H9 (cell line): ENCODE results near the gene TAS1R1. TPM values are rescaled to one million over a fixed set of nuclear protein-coding genes. Genes with fewer than 3 reads are reported as not detected.
A peak's percentile ranks its signal among the peaks of the same experiment; 100 is the strongest.

Experiments
- DNase-seq: peaks from one replicate; pipeline ENCODE4 v3.0.0-alpha.2; 2017
- H2AFZ ChIP-seq: one replicate; pipeline ENCODE4 v1.6.1; 2013; ENCODE audit warnings: mild to moderate bottlenecking, low read length, control low read depth, moderate library complexity
- H2AK5ac ChIP-seq: 2 replicates; pipeline ENCODE4 v1.6.1; 2013; ENCODE audit warnings: low read length, control low read depth, mixed read lengths; ENCODE audit not compliant: insufficient read length
- H2BK120ac ChIP-seq: one replicate; pipeline ENCODE4 v1.6.1; 2013; ENCODE audit warnings: low read depth, mild to moderate bottlenecking, low read length, control low read depth, inconsistent platforms; ENCODE audit not compliant: poor library complexity, severe bottlenecking
- H2BK12ac ChIP-seq: 2 replicates; pipeline ENCODE4 v1.6.1; 2013; ENCODE audit warnings: low read length, control low read depth, mixed read lengths, low read depth; ENCODE audit not compliant: insufficient read length
- H2BK15ac ChIP-seq: 2 replicates; pipeline ENCODE4 v1.6.1; 2013; ENCODE audit warnings: low read depth, low read length, control low read depth
- H2BK20ac ChIP-seq: one replicate; pipeline ENCODE4 v1.6.1; 2013; ENCODE audit warnings: low read depth, mild to moderate bottlenecking, low read length, control low read depth, inconsistent platforms; ENCODE audit not compliant: poor library complexity, severe bottlenecking
- H2BK5ac ChIP-seq: 2 replicates; pipeline ENCODE4 v1.6.1; 2013; ENCODE audit warnings: low read length, control low read depth, mixed read lengths; ENCODE audit not compliant: insufficient read length
- H3K14ac ChIP-seq: 2 replicates; pipeline ENCODE4 v1.6.1; 2013; ENCODE audit warnings: low read length, control low read depth; ENCODE audit not compliant: insufficient read depth
- H3K18ac ChIP-seq: 2 replicates; pipeline ENCODE4 v1.6.1; 2013; ENCODE audit warnings: low read depth, mild to moderate bottlenecking, mixed read lengths, low read length, control low read depth; ENCODE audit not compliant: insufficient read length
- H3K23ac ChIP-seq: 2 replicates; pipeline ENCODE4 v1.6.1; 2013; ENCODE audit warnings: low read length, control low read depth, mixed read lengths, low read depth; ENCODE audit not compliant: insufficient read length
- H3K23me2 ChIP-seq: 2 replicates; pipeline ENCODE4 v1.6.1; 2013; ENCODE audit warnings: low read depth, mild to moderate bottlenecking, mixed read lengths, low read length, control low read depth; ENCODE audit not compliant: insufficient read length, poor library complexity, severe bottlenecking
- H3K27ac ChIP-seq: 2 replicates; pipeline ENCODE4 v1.5.1; 2013; ENCODE audit warnings: low read length, control low read depth, mixed read lengths, low read depth; ENCODE audit not compliant: insufficient read length
- H3K27me3 ChIP-seq: 2 replicates; pipeline ENCODE4 v1.6.1; 2013; ENCODE audit warnings: low read length, control low read depth, inconsistent platforms; ENCODE audit not compliant: insufficient read depth
- H3K4ac ChIP-seq: 2 replicates; pipeline ENCODE4 v1.6.1; 2013; ENCODE audit warnings: low read depth, mild to moderate bottlenecking, control low read depth, inconsistent platforms, low read length, moderate library complexity
- H3K4me1 ChIP-seq: 2 replicates; pipeline ENCODE4 v1.6.1; 2013; ENCODE audit warnings: low read length, control low read depth, inconsistent platforms; ENCODE audit not compliant: insufficient read depth
- H3K4me2 ChIP-seq: 2 replicates; pipeline ENCODE4 v1.6.1; 2013; ENCODE audit warnings: low read length, control low read depth, mixed read lengths; ENCODE audit not compliant: insufficient read length, insufficient read depth
- H3K56ac ChIP-seq: 2 replicates; pipeline ENCODE4 v1.6.1; 2013; ENCODE audit warnings: low read depth, mild to moderate bottlenecking, mixed read lengths, low read length, control low read depth; ENCODE audit not compliant: insufficient read length
- H3K79me1 ChIP-seq: 2 replicates; pipeline ENCODE4 v1.6.1; 2013; ENCODE audit warnings: low read depth, mild to moderate bottlenecking, moderate library complexity, low read length, control low read depth, inconsistent platforms; ENCODE audit not compliant: insufficient read depth, poor library complexity, severe bottlenecking
- H3K79me2 ChIP-seq: 2 replicates; pipeline ENCODE4 v1.6.1; 2013; ENCODE audit warnings: low read length, control low read depth, inconsistent platforms; ENCODE audit not compliant: insufficient read depth
- H3K9ac ChIP-seq: 2 replicates; pipeline ENCODE4 v1.6.1; 2013; ENCODE audit warnings: low read length, control low read depth, mixed read lengths; ENCODE audit not compliant: insufficient read length; ENCODE audit errors: extremely low read depth
- H3K9me3 ChIP-seq: one replicate; pipeline ENCODE4 v1.6.1; 2013; ENCODE audit warnings: low read depth, low read length, inconsistent platforms; ENCODE audit not compliant: control insufficient read depth
- H3T11ph ChIP-seq: one replicate; pipeline ENCODE4 v1.6.1; 2013; ENCODE audit warnings: mild to moderate bottlenecking, low read length, control low read depth, inconsistent platforms
- H4K20me1 ChIP-seq: one replicate; pipeline ENCODE4 v1.6.1; 2013; ENCODE audit not compliant: control insufficient read depth, insufficient read length, insufficient read depth
- H4K5ac ChIP-seq: 2 replicates; pipeline ENCODE4 v1.6.1; 2013; ENCODE audit warnings: low read depth, mild to moderate bottlenecking, mixed read lengths, low read length, control low read depth; ENCODE audit not compliant: insufficient read length
- H4K8ac ChIP-seq: replicated peaks from 2 replicates; pipeline ENCODE4 v1.6.1; 2013; ENCODE audit warnings: low read length, control low read depth, mixed read lengths, low read depth; ENCODE audit not compliant: insufficient read length
- H4K91ac ChIP-seq: 2 replicates; pipeline ENCODE4 v1.6.1; 2013; ENCODE audit warnings: low read depth, mild to moderate bottlenecking, moderate library complexity, mixed read lengths, low read length, control low read depth; ENCODE audit not compliant: insufficient read length
- H3K27ac Mint-ChIP-seq, 3 experiments: 2 replicates in 2 of 3; 3 replicates in 1 of 3; pipeline ENCODE4 v1.8.0; 2020 to 2021; ENCODE audit warnings: mixed read lengths in 3 of 3, mild to moderate bottlenecking in 1 of 3, moderate library complexity in 1 of 3
- H3K27me3 Mint-ChIP-seq: 2 replicates; pipeline ENCODE4 v1.8.0; 2021; ENCODE audit warnings: low read depth, mild to moderate bottlenecking, moderate library complexity, mixed read lengths
- H3K36me3 Mint-ChIP-seq, 3 experiments: 2 replicates in 2 of 3; 3 replicates in 1 of 3; pipeline ENCODE4 v1.8.0; 2020 to 2021; ENCODE audit warnings: low read depth in 3 of 3, mixed read lengths in 3 of 3; ENCODE audit not compliant: insufficient read depth in 1 of 3
- H3K4me1 Mint-ChIP-seq, 2 experiments: 2 replicates each; pipeline ENCODE4 v1.8.0; 2020; ENCODE audit warnings: mixed read lengths in 2 of 2
- H3K4me3 Mint-ChIP-seq, 2 experiments: 2 replicates in 1 of 2; 3 replicates in 1 of 2; pipeline ENCODE4 v1.8.0; 2020 to 2021; ENCODE audit warnings: mild to moderate bottlenecking in 2 of 2, mixed read lengths in 2 of 2, moderate library complexity in 1 of 2
- H3K9me3 Mint-ChIP-seq, 2 experiments: 2 replicates in 1 of 2; 3 replicates in 1 of 2; pipeline ENCODE4 v1.8.0; 2020; ENCODE audit warnings: mild to moderate bottlenecking in 2 of 2, mixed read lengths in 2 of 2, moderate library complexity in 1 of 2
- CTCF ChIP-seq: fragments of 200-600 bp; sonication (generic); conservative IDR thresholded peaks from 3 replicates; pipeline ENCODE4 v1.8.0; 2021; ENCODE audit warnings: antibody characterized with exemption, mild to moderate bottlenecking
- WGBS: extraction: QIAGEN DNeasy Blood & Tissue Kit; methylation state at CpG from one replicate; pipeline ENCODE4 v1.1.7; 2013; ENCODE audit warnings: missing lambda C conversion rate, low lambda C conversion rate, mixed read lengths; ENCODE audit not compliant: insufficient read length; ENCODE audit errors: extremely low coverage; 5-methylcytosine and 5-hydroxymethylcytosine counted together
- total RNA-seq: library from RNA; stranded (reverse); gene quantifications from 2 replicates; pipeline ENCODE4 v1.2.1, GENCODE V29; 2021

Gene TAS1R1
- total RNA-seq, 1 experiment from 2014 or later: not detected

- Histone ChIP-seq H4K20me1 (peaks cover 2% of the 10 kb centered on the region), H3K18ac (no peak overlapping the region)
Measured at GRCh38 chr1:6619045-6619444, 63.9 kb downstream of the TAS1R1 start.

More at GRCh38 chr1:6619045-6619444, 63.9 kb downstream of the TAS1R1 start:
- Histone ChIP-seq H2BK20ac (no peak overlapping the region), H2AK5ac (no peak overlapping the region), H4K91ac (no peak overlapping the region), H2AFZ (no peak overlapping the region), H4K8ac (no peak overlapping the region), H3K27ac (no peak overlapping the region), H3K9me3 (no peaks in the 10 kb centered on the region), H3K4me2 (no peak overlapping the region), H2BK120ac (no peak overlapping the region), H3K14ac (no peak overlapping the region), H2BK15ac (no peak overlapping the region), H2BK5ac (no peak overlapping the region), H3K79me2 (peaks cover 18% of the 10 kb centered on the region; the same call in 1 of the 2 replicates), H3K9ac (no peak overlapping the region), H3T11ph (no peak overlapping the region), H2BK12ac (no peak overlapping the region), H3K56ac (no peak overlapping the region), H3K27me3 (no peaks in the 10 kb centered on the region), H3K23me2 (peaks cover 8% of the 10 kb centered on the region), H3K4ac (no peak overlapping the region), H4K5ac (no peak overlapping the region), H3K23ac (no peak overlapping the region), H3K4me1 (no peaks in the 10 kb centered on the region), H3K79me1 (peaks cover 15% of the 10 kb centered on the region)
- no peak for DNase-seq
- no peak overlapping the region for H3K4me3 Mint-ChIP-seq
- no peaks in the 10 kb centered on the region for H3K27me3 Mint-ChIP-seq
- no peaks in the 10 kb centered on the region for H3K9me3 Mint-ChIP-seq
- 0 out of 7 replicates have a peak overlapping the region, but pooled peaks of 1 of the 3 experiments have one; percentile 50 for H3K27ac Mint-ChIP-seq
- H3K36me3 Mint-ChIP-seq: peaks cover 28 to 78% (median 68%) of the 10 kb centered on the region in 3 experiments
- no CpG with 5 or more reads among the region's 4 CpGs for WGBS
- H3K4me1 Mint-ChIP-seq: peaks cover 16 to 18% of the 10 kb centered on the region in 2 experiments
- no peak for TF ChIP-seq CTCF
